Measurements from ENCODE around the gene CACNA2D1. TPM values are rescaled to one million over a fixed set of nuclear protein-coding genes. Genes with fewer than 3 reads are reported as not detected.

The CACNA2D1 gene
- total RNA-seq, 2 experiments from 2014 or later: not detected

DNA sequence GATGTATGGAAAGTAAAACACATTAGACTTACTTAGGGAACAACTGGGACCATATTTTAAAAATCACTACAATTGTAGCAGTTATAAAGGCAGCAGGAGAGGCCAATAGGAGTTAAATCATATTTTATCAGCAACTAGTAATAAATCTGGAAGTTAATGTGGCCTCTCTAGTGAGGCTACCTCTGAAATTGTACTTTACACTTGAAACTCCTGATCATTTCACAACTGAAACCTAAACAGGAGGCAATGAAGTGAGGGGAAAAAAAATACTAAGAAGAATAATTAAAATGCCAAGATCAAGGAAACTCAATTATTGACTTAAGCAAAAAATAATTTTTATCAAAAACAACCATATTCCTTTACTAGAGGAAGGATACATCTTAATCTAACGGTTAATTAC lies 408.1 kb downstream of the CACNA2D1 start:
- TF ChIP-seq, protein P1, sequence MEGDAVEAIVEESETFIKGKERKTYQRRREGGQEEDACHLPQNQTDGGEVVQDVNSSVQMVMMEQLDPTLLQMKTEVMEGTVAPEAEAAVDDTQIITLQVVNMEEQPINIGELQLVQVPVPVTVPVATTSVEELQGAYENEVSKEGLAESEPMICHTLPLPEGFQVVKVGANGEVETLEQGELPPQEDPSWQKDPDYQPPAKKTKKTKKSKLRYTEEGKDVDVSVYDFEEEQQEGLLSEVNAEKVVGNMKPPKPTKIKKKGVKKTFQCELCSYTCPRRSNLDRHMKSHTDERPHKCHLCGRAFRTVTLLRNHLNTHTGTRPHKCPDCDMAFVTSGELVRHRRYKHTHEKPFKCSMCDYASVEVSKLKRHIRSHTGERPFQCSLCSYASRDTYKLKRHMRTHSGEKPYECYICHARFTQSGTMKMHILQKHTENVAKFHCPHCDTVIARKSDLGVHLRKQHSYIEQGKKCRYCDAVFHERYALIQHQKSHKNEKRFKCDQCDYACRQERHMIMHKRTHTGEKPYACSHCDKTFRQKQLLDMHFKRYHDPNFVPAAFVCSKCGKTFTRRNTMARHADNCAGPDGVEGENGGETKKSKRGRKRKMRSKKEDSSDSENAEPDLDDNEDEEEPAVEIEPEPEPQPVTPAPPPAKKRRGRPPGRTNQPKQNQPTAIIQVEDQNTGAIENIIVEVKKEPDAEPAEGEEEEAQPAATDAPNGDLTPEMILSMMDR (IDR thresholded peaks at IDR 0.05): no peak
- no peaks in the 10 kb centered on the region for H3K27me3 Mint-ChIP-seq
- DNase-seq (no peak), ATAC-seq (no peak)
- ChIA-PET POLR2A (no interaction called here), CTCF (no interaction called here)
- H3K9me3 Mint-ChIP-seq: no peaks in the 10 kb centered on the region
- H3K4me3 Mint-ChIP-seq: no peak overlapping the region
- no peaks in the 10 kb centered on the region for H3K36me3 Mint-ChIP-seq (ENCODE audit: low read depth)
- no peaks in the 10 kb centered on the region for H3K4me1 Mint-ChIP-seq (ENCODE audit: low read depth)
- H3K27ac Mint-ChIP-seq: no peak overlapping the region
- intact Hi-C loops (cut with micrococcal nuclease): no loop called here

DNA sequence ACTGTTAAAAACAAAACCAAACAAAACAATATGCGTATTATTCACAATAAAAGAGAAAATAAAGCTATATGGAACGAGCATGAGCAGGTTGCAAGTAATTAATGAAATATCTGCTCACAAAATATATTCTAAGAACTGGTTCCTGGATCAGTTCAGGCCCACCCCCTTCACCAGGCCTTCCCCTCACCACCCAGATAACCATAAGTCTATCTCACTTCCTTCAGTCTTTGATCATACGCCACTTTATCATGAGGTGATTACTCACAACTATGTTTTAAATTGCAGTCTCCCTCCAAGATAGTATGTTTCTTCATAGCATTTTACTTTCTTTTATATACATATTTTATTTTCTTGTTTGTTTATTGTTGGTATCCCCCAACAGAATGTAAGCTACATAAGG lies 410.7 kb downstream of the CACNA2D1 start:
- no peaks in the 10 kb centered on the region for H3K27me3 Mint-ChIP-seq
- no peak for ATAC-seq
- no peak overlapping the region for H3K27ac Mint-ChIP-seq
- H3K4me3 Mint-ChIP-seq: no peak overlapping the region
- DNase-seq: no peak
- intact Hi-C loops (cut with micrococcal nuclease): no loop called here
- ChIA-PET CTCF (no interaction called here), POLR2A (interaction anchor here (0.6 kb wide), 1 partner anchor 687 kb away, joined by 3 read pairs; no protein-coding TSS in a partner anchor)
- TF ChIP-seq, protein P1 (IDR thresholded peaks at IDR 0.05): no peak
- H3K36me3 Mint-ChIP-seq (ENCODE audit: low read depth): no peaks in the 10 kb centered on the region
- no peaks in the 10 kb centered on the region for H3K4me1 Mint-ChIP-seq (ENCODE audit: low read depth)
- no peaks in the 10 kb centered on the region for H3K9me3 Mint-ChIP-seq

DNA sequence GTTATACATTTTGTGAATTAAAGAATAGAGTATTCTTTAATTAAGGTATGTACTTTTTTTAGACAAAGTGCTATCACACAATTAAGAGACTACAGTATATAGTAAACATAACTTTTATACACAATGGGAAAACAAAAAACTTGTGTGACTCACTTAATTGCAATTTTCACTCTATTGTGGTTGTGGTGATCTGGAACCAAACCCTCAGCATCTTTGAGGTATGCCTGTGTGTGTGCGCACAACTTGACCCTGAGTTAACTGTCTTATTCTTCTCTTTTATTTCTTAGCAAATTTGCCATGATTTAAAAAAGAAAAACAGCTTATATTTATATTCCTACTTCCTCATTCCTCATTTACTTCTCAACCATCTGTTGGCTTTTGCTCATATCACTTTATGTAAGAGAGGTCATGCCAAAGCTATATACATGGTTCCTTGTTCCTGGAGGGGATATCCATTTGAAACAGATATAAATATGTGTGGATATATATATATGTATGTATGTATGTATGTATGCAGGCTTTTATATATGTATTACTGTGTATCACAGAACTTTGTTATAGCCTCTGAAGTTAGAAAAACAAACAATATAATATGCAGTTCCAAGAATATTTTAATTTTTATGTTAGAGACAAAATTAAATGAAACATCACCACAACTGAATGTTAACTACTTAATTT lies 414.2 kb downstream of the CACNA2D1 start:
- intact Hi-C loops (cut with micrococcal nuclease): no loop called here
- DNase-seq (no peak), ATAC-seq (no peak)
- no peaks in the 10 kb centered on the region for H3K4me1 Mint-ChIP-seq (ENCODE audit: low read depth)
- H3K4me3 Mint-ChIP-seq: no peak overlapping the region
- CTCF ChIA-PET: no interaction called here
- H3K9me3 Mint-ChIP-seq: no peaks in the 10 kb centered on the region
- H3K36me3 Mint-ChIP-seq (ENCODE audit: low read depth): no peaks in the 10 kb centered on the region
- POLR2A ChIA-PET: no interaction called here
- H3K27ac Mint-ChIP-seq: no peak overlapping the region
- H3K27me3 Mint-ChIP-seq: no peaks in the 10 kb centered on the region
- TF ChIP-seq, protein P1 (IDR thresholded peaks at IDR 0.05): no peak

DNA sequence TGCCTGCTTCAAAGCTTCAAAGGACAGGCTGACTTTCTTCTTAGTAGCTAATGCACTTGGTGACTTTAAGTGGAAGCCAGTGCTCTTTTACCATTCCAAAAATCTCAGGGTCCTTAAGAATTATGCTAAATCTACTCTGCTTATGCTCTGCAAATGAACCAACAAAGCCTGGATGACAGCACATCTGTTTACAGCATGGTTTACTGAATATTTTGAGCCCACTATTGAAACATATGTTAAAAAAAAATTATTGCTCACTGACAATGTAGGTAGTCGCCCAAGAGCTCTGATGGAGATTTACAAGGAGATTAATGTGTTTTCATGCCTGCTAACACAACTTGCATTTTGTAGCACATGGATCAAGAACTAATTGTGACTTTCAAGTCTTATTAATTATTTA lies 415.5 kb downstream of the CACNA2D1 start:
- TF ChIP-seq, protein P1 (IDR thresholded peaks at IDR 0.05): no peak
- ChIA-PET CTCF (no interaction called here), POLR2A (no interaction called here)
- Mint-ChIP-seq H3K4me1 (ENCODE audit: low read depth) (no peaks in the 10 kb centered on the region), H3K36me3 (ENCODE audit: low read depth) (no peaks in the 10 kb centered on the region), H3K4me3 (no peak overlapping the region), H3K27me3 (no peaks in the 10 kb centered on the region), H3K9me3 (no peaks in the 10 kb centered on the region), H3K27ac (no peak overlapping the region)
- intact Hi-C loops (cut with micrococcal nuclease): no loop called here
- no peak for DNase-seq
- no peak for ATAC-seq

DNA sequence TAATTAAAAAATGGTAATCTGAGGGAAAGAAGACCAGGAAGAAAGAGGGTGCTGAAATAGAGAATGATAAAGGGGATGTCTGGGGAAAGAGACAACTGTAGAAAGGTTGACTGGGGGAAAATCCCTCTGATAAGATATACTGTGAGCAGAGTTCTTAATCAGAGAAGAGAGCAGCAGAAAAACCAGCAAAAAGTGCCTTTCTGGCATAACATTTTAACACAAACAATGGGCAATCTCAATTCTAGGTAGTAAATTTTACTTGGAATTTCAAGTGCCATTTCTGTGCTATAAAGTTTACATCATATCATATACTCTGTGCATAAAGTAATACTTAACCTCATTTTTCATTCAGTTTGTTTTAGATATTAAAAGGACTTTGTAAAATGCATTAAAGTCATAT lies 421.9 kb downstream of the CACNA2D1 start:
- Mint-ChIP-seq H3K27ac (no peak overlapping the region), H3K27me3 (no peaks in the 10 kb centered on the region), H3K9me3 (no peaks in the 10 kb centered on the region), H3K4me3 (no peak overlapping the region), H3K36me3 (ENCODE audit: low read depth) (no peaks in the 10 kb centered on the region), H3K4me1 (ENCODE audit: low read depth) (no peaks in the 10 kb centered on the region)
- ChIA-PET POLR2A (interaction anchor here (0.6 kb wide), 1 partner anchor 1054 kb away, joined by 3 read pairs; no protein-coding TSS in a partner anchor), CTCF (no interaction called here)
- TF ChIP-seq, protein P1 (IDR thresholded peaks at IDR 0.05): no peak
- no peak for ATAC-seq
- no peak for DNase-seq
- intact Hi-C loops (cut with micrococcal nuclease): no loop called here
